Hepatocyte (in vitro differentiated cells): ENCODE results near the gene MAN1C1. TPM values are rescaled to one million over a fixed set of nuclear protein-coding genes. Genes with fewer than 3 reads are reported as not detected.
"Not testable (repeated sequence)": the region's sequence is repeated elsewhere in the genome, so short reads cannot be mapped to it uniquely, and the experiment has no call there.

Experiments
- DNase-seq: peaks from one replicate; pipeline ENCODE4 v3.0.0-alpha.2; 2016; ENCODE audit warnings: low spot score
- H2AFZ ChIP-seq: fragments of 200-600 bp; sonication (generic); 2 replicates; pipeline ENCODE4 v1.6.0; 2016; ENCODE audit warnings: antibody characterized with exemption, mild to moderate bottlenecking
- H3K27ac ChIP-seq: fragments of 200-600 bp; sonication (generic); 2 replicates; pipeline ENCODE4 v1.5.1; 2016; ENCODE audit warnings: mild to moderate bottlenecking
- H3K27me3 ChIP-seq: fragments of 200-600 bp; sonication (generic); 2 replicates; pipeline ENCODE4 v1.6.1; 2016
- H3K36me3 ChIP-seq: fragments of 200-600 bp; sonication (generic); replicated peaks from 2 replicates; pipeline ENCODE4 v1.5.1; 2016; ENCODE audit warnings: low read depth; ENCODE audit not compliant: insufficient read depth
- H3K4me1 ChIP-seq: fragments of 200-600 bp; sonication (generic); 2 replicates; pipeline ENCODE4 v1.5.1; 2016; ENCODE audit warnings: mild to moderate bottlenecking, moderate library complexity; ENCODE audit not compliant: insufficient read depth
- H3K4me2 ChIP-seq: fragments of 200-600 bp; sonication (generic); 2 replicates; pipeline ENCODE4 v1.6.0; 2016
- H3K4me3 ChIP-seq: fragments of 200-600 bp; sonication (generic); 2 replicates; pipeline ENCODE4 v1.5.1; 2016; ENCODE audit warnings: mild to moderate bottlenecking
- H3K79me2 ChIP-seq: fragments of 200-600 bp; sonication (generic); 2 replicates; pipeline ENCODE4 v1.6.0; 2017; ENCODE audit warnings: mild to moderate bottlenecking
- H3K9me2 ChIP-seq: fragments of 200-600 bp; sonication (generic); replicated peaks from 2 replicates; pipeline ENCODE4 v1.6.0; 2017; ENCODE audit warnings: mild to moderate bottlenecking; ENCODE audit not compliant: insufficient read depth
- H3K9me3 ChIP-seq: fragments of 200-600 bp; sonication (generic); 2 replicates; pipeline ENCODE4 v1.5.1; 2016; ENCODE audit warnings: low read depth, mild to moderate bottlenecking
- H4K20me1 ChIP-seq: fragments of 200-600 bp; sonication (generic); 2 replicates; pipeline ENCODE4 v1.6.0; 2016; ENCODE audit warnings: mild to moderate bottlenecking; ENCODE audit not compliant: insufficient read depth, poor library complexity, severe bottlenecking
- CTCF ChIP-seq: fragments of 200-600 bp; sonication (generic); IDR thresholded peaks from 2 replicates; pipeline ENCODE4 v1.5.1; 2016; ENCODE audit warnings: antibody characterized with exemption, mild to moderate bottlenecking; ENCODE audit not compliant: poor library complexity
- EZH2 ChIP-seq: fragments of 200-600 bp; sonication (generic); IDR thresholded peaks from 2 replicates; pipeline ENCODE4 v1.6.1; 2016; ENCODE audit warnings: antibody characterized with exemption, mild to moderate bottlenecking, borderline replicate concordance
- EZH2phosphoT487 ChIP-seq: fragments of 200-600 bp; sonication (generic); IDR thresholded peaks from one replicate; pipeline ENCODE4 v1.6.1; 2018; ENCODE audit warnings: antibody characterized with exemption, mild to moderate bottlenecking, low read depth, moderate library complexity; ENCODE audit not compliant: unreplicated experiment, severe bottlenecking
- WGBS: methylation state at CpG from one replicate; pipeline ENCODE4 v1.1.6; 2016; ENCODE audit warnings: low lambda C conversion rate; ENCODE audit errors: missing lambda C conversion rate; 5-methylcytosine and 5-hydroxymethylcytosine counted together
- polyA plus RNA-seq: library from polyadenylated mRNA; unstranded; fragments of >200 nt; fragmentation: Nextera tagmentation; extraction: Ambion mirVana; gene quantifications from 2 replicates; pipeline ENCODE4 v1.2.1, GENCODE V29; 2016
- total RNA-seq: library from RNA; depleted of rRNA; stranded (reverse); fragments of >200 nt; gene quantifications from 2 replicates; pipeline ENCODE4 v1.2.3, GENCODE V29; 2014

MAN1C1 gene
- total and polyA plus RNA-seq, 2 experiments from 2014 or later = 20.6 to 29.3 TPM

- Histone ChIP-seq H3K9me3 (no peaks in the 10 kb centered on the region), H4K20me1 (no peaks in the 10 kb centered on the region), H3K4me3 (no peak overlapping the region), H3K79me2 (no peaks in the 10 kb centered on the region), H3K9me2 (no peaks in the 10 kb centered on the region), H3K4me2 (no peak overlapping the region), H3K27me3 (no peaks in the 10 kb centered on the region), H3K4me1 (no peaks in the 10 kb centered on the region), H3K36me3 (no peaks in the 10 kb centered on the region), H2AFZ (no peak overlapping the region), H3K27ac (no peak overlapping the region)
- 100% methylated on average over 1 of the region's 1 CpG for WGBS
- DNase-seq = no peak
- no peak for TF ChIP-seq EZH2
Measured at GRCh38 chr1:25598879-25599278, 17.7 kb upstream of the MAN1C1 start.

GRCh38 chr1:25599969-25600610 is 16.5 kb upstream of the MAN1C1 start:
- no peak for TF ChIP-seq CTCF
- TF ChIP-seq EZH2phosphoT487 = no peak
- no peaks in the 10 kb centered on the region for H3K79me2 ChIP-seq
- no peaks in the 10 kb centered on the region for H4K20me1 ChIP-seq
- H3K36me3 ChIP-seq = no peaks in the 10 kb centered on the region
- no peaks in the 10 kb centered on the region for H3K9me2 ChIP-seq
- H3K9me3 ChIP-seq = no peaks in the 10 kb centered on the region
- DNase-seq = no peak
- H2AFZ ChIP-seq = no peak overlapping the region
- no peak overlapping the region for H3K4me3 ChIP-seq
- no peak overlapping the region for H3K27ac ChIP-seq
- no peaks in the 10 kb centered on the region for H3K27me3 ChIP-seq
- 87% methylated on average over 7 of the region's 7 CpGs for WGBS
- no peaks in the 10 kb centered on the region for H3K4me1 ChIP-seq
- no peak overlapping the region for H3K4me2 ChIP-seq

- not testable (repeated sequence) for H4K20me1 ChIP-seq, H3K36me3 ChIP-seq, H3K9me3 ChIP-seq, H3K27ac ChIP-seq, H3K4me1 ChIP-seq, H2AFZ ChIP-seq, DNase-seq, H3K4me3 ChIP-seq, H3K4me2 ChIP-seq, H3K79me2 ChIP-seq, H3K9me2 ChIP-seq, H3K27me3 ChIP-seq
- WGBS = 72% methylated on average over 4 of the region's 5 CpGs
Measured at GRCh38 chr1:25600971-25601699, 15.5 kb upstream of the MAN1C1 start.

GRCh38 chr1:25603779-25604538 is 12.6 kb upstream of the MAN1C1 start:
- WGBS = no CpG with 5 or more reads among the region's 55 CpGs
- H3K36me3 ChIP-seq, H3K4me2 ChIP-seq, H4K20me1 ChIP-seq, H3K4me1 ChIP-seq, H3K79me2 ChIP-seq, DNase-seq, H3K27me3 ChIP-seq, H3K9me3 ChIP-seq, H3K27ac ChIP-seq, H3K4me3 ChIP-seq, H3K9me2 ChIP-seq, H2AFZ ChIP-seq: not testable (repeated sequence)

GRCh38 chr1:25607123-25607522 is 9.5 kb upstream of the MAN1C1 start:
- TF ChIP-seq EZH2 (no peak), CTCF (no peak), EZH2phosphoT487 (no peak)

More at GRCh38 chr1:25607123-25607522, 9.5 kb upstream of the MAN1C1 start:
- Histone ChIP-seq H3K79me2 (no peaks in the 10 kb centered on the region), H3K9me3 (no peaks in the 10 kb centered on the region), H3K4me3 (no peak overlapping the region), H4K20me1 (no peaks in the 10 kb centered on the region), H2AFZ (no peak overlapping the region), H3K9me2 (no peaks in the 10 kb centered on the region), H3K36me3 (no peaks in the 10 kb centered on the region), H3K27ac (no peak overlapping the region), H3K4me2 (no peak overlapping the region), H3K27me3 (peaks cover 3% of the 10 kb centered on the region), H3K4me1 (peaks cover 4% of the 10 kb centered on the region)
- no peak for DNase-seq
- 96% methylated on average over 5 of the region's 5 CpGs for WGBS
